CD14-positive monocyte (primary cell): ENCODE data around the gene PDE9A. TPM values are rescaled to one million over a fixed set of nuclear protein-coding genes. Genes with fewer than 3 reads are reported as not detected.

Source experiments
- DNase-seq, 3 donors: peaks; one replicate each; pipeline ENCODE4 v3.0.0-alpha.2; 2011 to 2022
- H2AFZ ChIP-seq: 2 replicates; pipeline ENCODE4 v1.6.0; 2012; ENCODE audit warnings: mild to moderate bottlenecking, low read depth, low read length, inconsistent platforms; ENCODE audit not compliant: insufficient read depth, poor library complexity, severe bottlenecking
- H3K27ac ChIP-seq, 2 donors: 1 replicate in 1 of 2; 2 replicates in 1 of 2; pipeline ENCODE4 v1.5.1; 2012 to 2013; ENCODE audit warnings: low read length in 2 of 2, control low read depth in 1 of 2, inconsistent platforms in 1 of 2, low read depth in 1 of 2, mild to moderate bottlenecking in 1 of 2
- H3K27me3 ChIP-seq, 2 donors: one replicate each; pipeline versions ENCODE4 v1.6.0 to v1.6.1; 2011 to 2013; ENCODE audit warnings: low read length in 2 of 2; ENCODE audit not compliant: control insufficient read depth in 2 of 2, insufficient read depth in 2 of 2
- H3K36me3 ChIP-seq, 2 donors: replicated peaks in 1 of 2; 1 replicate in 1 of 2; 2 replicates in 1 of 2; pipeline versions ENCODE4 v1.5.1 to v1.6.1; 2012 to 2013; ENCODE audit warnings: low read length in 2 of 2, control low read depth in 1 of 2, inconsistent platforms in 1 of 2, mild to moderate bottlenecking in 1 of 2; ENCODE audit not compliant: insufficient read depth in 2 of 2, control insufficient read depth in 1 of 2
- H3K4me1 ChIP-seq, 2 donors: 1 replicate in 1 of 2; 2 replicates in 1 of 2; pipeline versions ENCODE4 v1.5.1 to v1.6.1; 2012 to 2013; ENCODE audit warnings: low read length in 2 of 2, control low read depth in 1 of 2, inconsistent platforms in 1 of 2, mild to moderate bottlenecking in 1 of 2, moderate library complexity in 1 of 2; ENCODE audit not compliant: insufficient read depth in 2 of 2, control insufficient read depth in 1 of 2
- H3K4me2 ChIP-seq: replicated peaks from 2 replicates; pipeline ENCODE3; 2012; ENCODE audit warnings: low read length, moderate library complexity, mild to moderate bottlenecking; ENCODE audit not compliant: poor library complexity, severe bottlenecking; ENCODE audit errors: extremely low read depth
- H3K4me3 ChIP-seq, 3 experiments: fragments of 200-600 bp in 1 of 3; sonication (generic) in 1 of 3; replicated peaks in 1 of 3; 1 replicate in 2 of 3; 2 replicates in 1 of 3; pipeline ENCODE4 v1.5.1; 2011 to 2013; ENCODE audit warnings: low read length in 3 of 3, mild to moderate bottlenecking in 3 of 3, control low read depth in 2 of 3, low read depth in 2 of 3, inconsistent platforms in 1 of 3, moderate library complexity in 1 of 3
- H3K79me2 ChIP-seq: 2 replicates; pipeline ENCODE4 v1.6.0; 2012; ENCODE audit warnings: mild to moderate bottlenecking, control low read depth, inconsistent platforms, low read length, moderate library complexity; ENCODE audit not compliant: insufficient read depth
- H3K9ac ChIP-seq: 2 replicates; pipeline ENCODE4 v1.6.0; 2017; ENCODE audit warnings: low read length, mild to moderate bottlenecking; ENCODE audit not compliant: insufficient read depth, poor library complexity, severe bottlenecking
- H3K9me3 ChIP-seq, 2 donors: replicated peaks in 1 of 2; 1 replicate in 1 of 2; 2 replicates in 1 of 2; pipeline versions ENCODE4 v1.5.1 to v1.6.1; 2012 to 2013; ENCODE audit warnings: low read length in 2 of 2, control low read depth in 1 of 2; ENCODE audit not compliant: control insufficient read depth in 1 of 2, insufficient read depth in 1 of 2
- H4K20me1 ChIP-seq: 2 replicates; pipeline ENCODE4 v1.6.0; 2012; ENCODE audit warnings: mild to moderate bottlenecking, low read length, control low read depth, moderate library complexity; ENCODE audit not compliant: insufficient read depth
- H3K27ac Mint-ChIP-seq, 7 donors: one replicate each; pipeline ENCODE4 v1.8.0; 2020; ENCODE audit warnings: mild to moderate bottlenecking in 7 of 7, mixed read lengths in 7 of 7, moderate library complexity in 6 of 7, inconsistent platforms in 2 of 7
- H3K27me3 Mint-ChIP-seq, 3 donors: one replicate each; pipeline ENCODE4 v1.8.0; 2021 to 2022; ENCODE audit warnings: low read depth in 3 of 3, mild to moderate bottlenecking in 3 of 3, mixed read lengths in 3 of 3, moderate library complexity in 3 of 3, inconsistent platforms in 1 of 3
- H3K36me3 Mint-ChIP-seq, 2 donors: one replicate each; pipeline ENCODE4 v1.8.0; 2020; ENCODE audit warnings: mixed read lengths in 2 of 2, inconsistent platforms in 1 of 2, mild to moderate bottlenecking in 1 of 2
- H3K4me1 Mint-ChIP-seq: one replicate; pipeline ENCODE4 v1.8.0; 2020; ENCODE audit warnings: mild to moderate bottlenecking, mixed read lengths
- H3K4me3 Mint-ChIP-seq, 2 donors: one replicate each; pipeline ENCODE4 v1.8.0; 2020; ENCODE audit warnings: mild to moderate bottlenecking in 2 of 2, mixed read lengths in 2 of 2, moderate library complexity in 1 of 2
- H3K9me3 Mint-ChIP-seq, 7 donors: one replicate each; pipeline ENCODE4 v1.8.0; 2020 to 2022; ENCODE audit warnings: mixed read lengths in 7 of 7, mild to moderate bottlenecking in 6 of 7, moderate library complexity in 6 of 7, inconsistent platforms in 2 of 7
- CTCF ChIP-seq: fragments of 200-600 bp; IDR thresholded peaks from one replicate; pipeline ENCODE4 v1.8.0; 2022; ENCODE audit warnings: antibody characterized with exemption, mild to moderate bottlenecking
- WGBS: methylation state at CpG from one replicate; pipeline ENCODE4 v1.1.5; 2013; ENCODE audit warnings: missing lambda C conversion rate; ENCODE audit not compliant: insufficient coverage; 5-methylcytosine and 5-hydroxymethylcytosine counted together
- intact Hi-C, 2 donors: fragments of 100-400 bp; cut with micrococcal nuclease; formaldehyde crosslinking; loops; one replicate each; pipeline versions ENCODE4 v1.15.0 to v1.15.1; 2023
- polyA plus RNA-seq, 3 donors: library from polyadenylated mRNA; depleted of rRNA in 1 of 3; unstranded in 2 of 3; stranded (reverse) in 1 of 3; fragments of 300-500 nt in 2 of 3; fragments of >200 nt in 1 of 3; fragmentation: Illumina TruSeq in 2 of 3; gene quantifications; 1 replicate in 2 of 3; 2 replicates in 1 of 3; pipeline ENCODE4 v1.2.3, GENCODE V29; 2012 to 2021

Gene PDE9A
- polyA plus RNA-seq, 3 donors = 0.05 to 0.52 TPM; not detected in 1

GRCh38 chr21:42694751-42695696 is 41.6 kb downstream of the PDE9A start:
- H3K36me3 Mint-ChIP-seq = no peaks in the 10 kb centered on the region
- no peak overlapping the region for H3K4me3 Mint-ChIP-seq
- no peak for TF ChIP-seq CTCF
- no peak overlapping the region for H3K27ac ChIP-seq
- H3K4me2 ChIP-seq = no peak overlapping the region
- H4K20me1 ChIP-seq = no peaks in the 10 kb centered on the region
- no peaks in the 10 kb centered on the region for H3K9me3 ChIP-seq
- no peaks in the 10 kb centered on the region for H3K4me1 ChIP-seq
- no peaks in the 10 kb centered on the region for H3K36me3 ChIP-seq
- no peak overlapping the region for H3K4me3 ChIP-seq
- peaks cover 0 to 1% (median 0%) of the 10 kb centered on the region in 3 donors for H3K27me3 Mint-ChIP-seq
- no peaks in the 10 kb centered on the region for H3K79me2 ChIP-seq
- H3K27ac Mint-ChIP-seq = no peak overlapping the region
- intact Hi-C loops = no loop called here
- no peak overlapping the region for H2AFZ ChIP-seq
- 93% methylated on average over 4 of the region's 20 CpGs for WGBS
- H3K9me3 Mint-ChIP-seq = no peaks in the 10 kb centered on the region
- no peaks in the 10 kb centered on the region for H3K27me3 ChIP-seq
- no peak for DNase-seq
- H3K4me1 Mint-ChIP-seq = no peaks in the 10 kb centered on the region
- no peak overlapping the region for H3K9ac ChIP-seq

- Mint-ChIP-seq H3K36me3 (no peaks in the 10 kb centered on the region), H3K27ac (no peak overlapping the region), H3K27me3 (peaks cover 0 to 1% (median 0%) of the 10 kb centered on the region in 3 donors), H3K4me3 (no peak overlapping the region), H3K9me3 (no peaks in the 10 kb centered on the region), H3K4me1 (no peaks in the 10 kb centered on the region)
- no peak for DNase-seq
- Histone ChIP-seq H3K27ac (no peak overlapping the region), H3K27me3 (no peaks in the 10 kb centered on the region), H3K9ac (no peak overlapping the region), H4K20me1 (no peaks in the 10 kb centered on the region), H3K9me3 (no peaks in the 10 kb centered on the region), H3K4me3 (no peak overlapping the region), H3K4me2 (no peak overlapping the region), H2AFZ (no peak overlapping the region), H3K36me3 (no peaks in the 10 kb centered on the region), H3K4me1 (no peaks in the 10 kb centered on the region), H3K79me2 (no peaks in the 10 kb centered on the region)
- 85% methylated on average over 1 of the region's 9 CpGs for WGBS
- intact Hi-C loops = no loop called here
- TF ChIP-seq CTCF = no peak
Observed at GRCh38 chr21:42695697-42696380, 42.4 kb downstream of the PDE9A start.
